ENCODE data around the gene PPP2R1B.
"Not testable (repeated sequence)": the region's sequence is repeated elsewhere in the genome, so short reads cannot be mapped to it uniquely, and the experiment has no call there.

Gene PPP2R1B

GRCh38 chr11:111726301-111726713 lies 39.9 kb downstream of the PPP2R1B start:
- DNase-seq (ENCODE audit: low read depth): no peak

GRCh38 chr11:111725621-111726020 lies 40.6 kb downstream of the PPP2R1B start:
- DNase-seq (ENCODE audit: low read depth): no peak

- DNase-seq (ENCODE audit: low read depth): no peak
Observed at GRCh38 chr11:111724615-111725129, 41.5 kb downstream of the PPP2R1B start.

GRCh38 chr11:111723595-111723994 lies 42.6 kb downstream of the PPP2R1B start:
- DNase-seq (ENCODE audit: low read depth): no peak

GRCh38 chr11:111722501-111722900 lies 43.7 kb downstream of the PPP2R1B start:
- no peak for DNase-seq (ENCODE audit: low read depth)

GRCh38 chr11:111720801-111721494 lies 45.2 kb downstream of the PPP2R1B start:
- DNase-seq (ENCODE audit: low read depth): no peak

- DNase-seq (ENCODE audit: low read depth): no peak
Observed at GRCh38 chr11:111719379-111719778, 46.8 kb downstream of the PPP2R1B start.

GRCh38 chr11:111718859-111719258 lies 47.3 kb downstream of the PPP2R1B start:
- DNase-seq (ENCODE audit: low read depth): no peak

GRCh38 chr11:111718436-111718835 lies 47.8 kb downstream of the PPP2R1B start:
- DNase-seq (ENCODE audit: low read depth): no peak

GRCh38 chr11:111717660-111718059 lies 48.5 kb downstream of the PPP2R1B start:
- not testable (repeated sequence) for DNase-seq (ENCODE audit: low read depth)

- DNase-seq (ENCODE audit: low read depth): no peak
Observed at GRCh38 chr11:111715142-111715816, 50.9 kb downstream of the PPP2R1B start.

- DNase-seq (ENCODE audit: low read depth): no peak
Observed at GRCh38 chr11:111714522-111714921, 51.7 kb downstream of the PPP2R1B start.

GRCh38 chr11:111707691-111708067 lies 58.5 kb downstream of the PPP2R1B start:
- no peak for DNase-seq (ENCODE audit: low read depth)

- no peak for DNase-seq (ENCODE audit: low read depth)
Observed at GRCh38 chr11:111707039-111707690, 59.0 kb downstream of the PPP2R1B start.

- DNase-seq (ENCODE audit: low read depth): no peak
Observed at GRCh38 chr11:111703576-111703975, 62.6 kb downstream of the PPP2R1B start.

- no peak for DNase-seq (ENCODE audit: low read depth)
Observed at GRCh38 chr11:111702623-111703022, 63.6 kb downstream of the PPP2R1B start.

- no peak for DNase-seq (ENCODE audit: low read depth)
Observed at GRCh38 chr11:111700162-111700561, 66.0 kb downstream of the PPP2R1B start.

GRCh38 chr11:111699579-111700156 lies 66.5 kb downstream of the PPP2R1B start:
- no peak for DNase-seq (ENCODE audit: low read depth)

GRCh38 chr11:111698852-111699559 lies 67.2 kb downstream of the PPP2R1B start:
- DNase-seq (ENCODE audit: low read depth): no peak

GRCh38 chr11:111697933-111698371 lies 68.2 kb downstream of the PPP2R1B start:
- no peak for DNase-seq (ENCODE audit: low read depth)

GRCh38 chr11:111696556-111696955 lies 69.6 kb downstream of the PPP2R1B start:
- no peak for DNase-seq (ENCODE audit: low read depth)

GRCh38 chr11:111694851-111695250 lies 71.3 kb downstream of the PPP2R1B start:
- DNase-seq (ENCODE audit: low read depth): no peak

Data from T-helper 22 cell (primary cell).